SK-N-SH (cell line): ENCODE results near the gene TIAL1. TPM values are rescaled to one million over a fixed set of nuclear protein-coding genes. Genes with fewer than 3 reads are reported as not detected.

Experiments used
- CTCF ChIA-PET: fragments of 300-600, 350-600 bp; formaldehyde crosslinking; extraction: SDS; loops from one replicate; lab custom pipeline; 2021; lab: Yijun Ruan, JAX
- POLR2A ChIA-PET: fragments of 350-600 bp; sonication (Branson Sonifier 250); formaldehyde crosslinking; extraction: SDS; loops from one replicate; lab custom pipeline; 2020; ENCODE audit warnings: antibody characterized with exemption, inconsistent platforms; lab: Yijun Ruan, JAX
- DNase-seq: peaks from one replicate; pipeline ENCODE4 v3.0.0; 2012
- H2AFZ ChIP-seq: fragments of 200-600 bp; sonication (generic); 2 replicates; pipeline ENCODE4 v1.8.1; 2016; ENCODE audit warnings: antibody characterized with exemption, mild to moderate bottlenecking, low read depth
- H3F3A ChIP-seq: fragments of 200-600 bp; sonication (generic); replicated peaks from 2 replicates; pipeline ENCODE3; 2016; ENCODE audit warnings: antibody characterized with exemption, mild to moderate bottlenecking; ENCODE audit not compliant: insufficient read depth
- H3K27ac ChIP-seq, 2 experiments: fragments of 200-500 bp in 1 of 2; fragments of 200-600 bp in 1 of 2; sonication (Bioruptor generic) in 1 of 2; sonication (generic), shearing (Covaris generic) in 1 of 2; 2 replicates each; pipeline versions ENCODE4 v1.5.1 to v1.6.1; 2014 to 2016; ENCODE audit warnings: low read depth in 2 of 2, inconsistent platforms in 1 of 2, low read length in 1 of 2, mild to moderate bottlenecking in 1 of 2, mixed read lengths in 1 of 2
- H3K27me3 ChIP-seq: fragments of 200-600 bp; sonication (generic), shearing (Covaris generic); 2 replicates; pipeline ENCODE4 v1.6.1; 2016; ENCODE audit warnings: mixed run types; ENCODE audit not compliant: insufficient read depth
- H3K36me3 ChIP-seq, 2 experiments: fragments of 200-500 bp in 1 of 2; fragments of 200-600 bp in 1 of 2; sonication (Bioruptor generic) in 1 of 2; sonication (generic) in 1 of 2; replicated peaks in 1 of 2; 2 replicates each; pipeline versions ENCODE3 to v1.5.1; 2014 to 2016; ENCODE audit warnings: low read length in 1 of 2, mild to moderate bottlenecking in 1 of 2; ENCODE audit not compliant: insufficient read depth in 2 of 2, control insufficient read depth in 1 of 2
- H3K4me1 ChIP-seq, 2 experiments: fragments of 200-500 bp in 1 of 2; fragments of 200-600 bp in 1 of 2; sonication (Bioruptor generic) in 1 of 2; sonication (generic), shearing (Covaris generic) in 1 of 2; 2 replicates each; pipeline versions ENCODE4 v1.5.1 to v1.6.1; 2014 to 2016; ENCODE audit warnings: low read depth in 1 of 2, low read length in 1 of 2, mixed run types in 1 of 2; ENCODE audit not compliant: insufficient read depth in 2 of 2, control insufficient read depth in 1 of 2
- H3K4me2 ChIP-seq: fragments of 200-600 bp; sonication (generic), shearing (Covaris generic); 2 replicates; pipeline ENCODE4 v1.6.1; 2017; ENCODE audit warnings: mixed run types
- H3K4me3 ChIP-seq, 2 experiments: fragments of 200-500 bp in 1 of 2; fragments of 200-600 bp in 1 of 2; sonication (Bioruptor generic) in 1 of 2; sonication (generic), shearing (Covaris generic) in 1 of 2; 2 replicates each; pipeline versions ENCODE4 v1.5.1 to v1.8.1; 2014 to 2016; ENCODE audit warnings: low read depth in 2 of 2, inconsistent platforms in 1 of 2, low read length in 1 of 2, mild to moderate bottlenecking in 1 of 2, mixed read lengths in 1 of 2, moderate library complexity in 1 of 2
- H3K79me2 ChIP-seq: fragments of 200-600 bp; sonication (generic); 2 replicates; pipeline ENCODE4 v1.8.1; 2017; ENCODE audit warnings: mild to moderate bottlenecking; ENCODE audit not compliant: insufficient read depth
- H3K9ac ChIP-seq: fragments of 200-600 bp; sonication (generic); 2 replicates; pipeline ENCODE4 v1.6.1; 2017; ENCODE audit warnings: mixed run types
- H3K9me2 ChIP-seq: fragments of 200-600 bp; sonication (generic); 2 replicates; pipeline ENCODE4 v1.6.1; 2017; ENCODE audit warnings: mixed run types
- H3K9me3 ChIP-seq: fragments of 200-600 bp; sonication (generic); 2 replicates; pipeline ENCODE4 v1.6.1; 2017; ENCODE audit warnings: mixed run types, mild to moderate bottlenecking, moderate library complexity
- H4K20me1 ChIP-seq: fragments of 200-600 bp; sonication (generic); 2 replicates; pipeline ENCODE4 v1.6.1; 2017; ENCODE audit warnings: mild to moderate bottlenecking, mixed run types; ENCODE audit not compliant: insufficient read depth
- CTCF ChIP-seq: fragments of 200-600 bp; sonication (generic); IDR thresholded peaks from 2 replicates; pipeline ENCODE4 v1.6.1; 2017; ENCODE audit warnings: antibody characterized with exemption, mild to moderate bottlenecking, moderate library complexity
- EP300 ChIP-seq, 2 experiments: IDR thresholded peaks; 2 replicates each; pipeline versions ENCODE4 v1.4.0 to v1.6.1; 2012; ENCODE audit warnings: borderline replicate concordance in 1 of 2, low read depth in 1 of 2, low read length in 1 of 2
- EZH2phosphoT487 ChIP-seq: fragments of 200-600 bp; sonication (generic); IDR thresholded peaks from 2 replicates; pipeline ENCODE4 v1.6.1; 2017; ENCODE audit warnings: low read depth, mixed run types, mild to moderate bottlenecking, antibody characterized with exemption, moderate library complexity, borderline replicate concordance
- FOXJ3 ChIP-seq: sonication (generic); formaldehyde crosslinking; IDR thresholded peaks from 2 replicates; pipeline ENCODE4 v1.5.1; 2020; ENCODE audit warnings: mild to moderate bottlenecking, missing genetic modification reagents
- FOXM1 ChIP-seq: IDR thresholded peaks from 2 replicates; pipeline ENCODE4 v1.4.0; 2012; ENCODE audit warnings: low read depth, mild to moderate bottlenecking
- GATA2 ChIP-seq: sonication (generic); formaldehyde crosslinking; IDR thresholded peaks from 2 replicates; pipeline ENCODE4 v1.5.0; 2020; ENCODE audit warnings: mild to moderate bottlenecking, missing genetic modification reagents
- NRF1 ChIP-seq: IDR thresholded peaks from 2 replicates; pipeline ENCODE4 v1.6.1; 2012; ENCODE audit warnings: low read depth, mild to moderate bottlenecking, low read length
- POLR2AphosphoS5 ChIP-seq: IDR thresholded peaks from 2 replicates; pipeline ENCODE4 v1.6.1; 2012; ENCODE audit warnings: low read depth, low read length
- RAD21 ChIP-seq: IDR thresholded peaks from 2 replicates; pipeline ENCODE4 v1.6.1; 2012; ENCODE audit warnings: mild to moderate bottlenecking, low read length
- RCOR1 ChIP-seq: fragments of 150-350 bp; IDR thresholded peaks from 2 replicates; pipeline ENCODE4 v1.6.1; 2017; ENCODE audit warnings: antibody characterized with exemption, low read length
- RFX5 ChIP-seq: IDR thresholded peaks from 2 replicates; pipeline ENCODE4 v1.6.1; 2012; ENCODE audit warnings: mild to moderate bottlenecking, improper control_type of control experiment, low read length
- TCF12 ChIP-seq: IDR thresholded peaks from 2 replicates; pipeline ENCODE4 v1.4.0; 2012
- YY1 ChIP-seq: IDR thresholded peaks from 2 replicates; pipeline ENCODE4 v1.4.0; 2012; ENCODE audit warnings: low read depth, mild to moderate bottlenecking
- WGBS: methylation state at CpG from one replicate; pipeline ENCODE4 v1.1.6; 2017; ENCODE audit warnings: low lambda C conversion rate; 5-methylcytosine and 5-hydroxymethylcytosine counted together
- polyA plus RNA-seq, 3 experiments: library from polyadenylated mRNA; depleted of rRNA; stranded (reverse); fragments of >200 nt; gene quantifications; 2 replicates each; pipeline ENCODE4 v1.2.3, GENCODE V29; 2012
- TF ChIP-seq, protein P1 (sequence below): IDR thresholded peaks from 2 replicates; pipeline ENCODE4 v1.4.0; 2012; ENCODE audit warnings: low read depth, borderline replicate concordance

TIAL1 gene
- polyA plus RNA-seq, 1 of the 3 experiments (the other 2 are of a cell fraction) = 58.0 TPM

- H3K27ac ChIP-seq = peak overlapping the region; percentile 11 to 36; a peak in 2 of 4 replicates
- H3K9ac ChIP-seq = no peak overlapping the region
- no peak for DNase-seq
- H3K9me2 ChIP-seq = no peaks in the 10 kb centered on the region
- peaks cover 27% of the 10 kb centered on the region for H3F3A ChIP-seq
- H3K27me3 ChIP-seq = no peaks in the 10 kb centered on the region
- H3K4me2 ChIP-seq = no peak overlapping the region
- H3K36me3 ChIP-seq = peaks cover 2 to 3% of the 10 kb centered on the region in 2 experiments
- H3K4me3 ChIP-seq = no peak overlapping the region
- TF ChIP-seq CTCF (no peak; the same call in 1 of the 2 replicates), EP300 (IDR thresholded peaks at IDR 0.05; ENCODE audit: borderline replicate concordance in 1 of 2, low read depth in 1 of 2, low read length in 1 of 2) (no peak), TCF12 (no peak), EZH2phosphoT487 (no peak), NRF1 (no peak), YY1 (no peak), POLR2AphosphoS5 (no peak), RFX5 (no peak), FOXM1 (no peak), RAD21 (no peak), FOXJ3 (CRISPR knock-in tag) (no peak), GATA2 (CRISPR knock-in tag) (no peak), RCOR1 (no peak)
- TF ChIP-seq, protein P1, sequence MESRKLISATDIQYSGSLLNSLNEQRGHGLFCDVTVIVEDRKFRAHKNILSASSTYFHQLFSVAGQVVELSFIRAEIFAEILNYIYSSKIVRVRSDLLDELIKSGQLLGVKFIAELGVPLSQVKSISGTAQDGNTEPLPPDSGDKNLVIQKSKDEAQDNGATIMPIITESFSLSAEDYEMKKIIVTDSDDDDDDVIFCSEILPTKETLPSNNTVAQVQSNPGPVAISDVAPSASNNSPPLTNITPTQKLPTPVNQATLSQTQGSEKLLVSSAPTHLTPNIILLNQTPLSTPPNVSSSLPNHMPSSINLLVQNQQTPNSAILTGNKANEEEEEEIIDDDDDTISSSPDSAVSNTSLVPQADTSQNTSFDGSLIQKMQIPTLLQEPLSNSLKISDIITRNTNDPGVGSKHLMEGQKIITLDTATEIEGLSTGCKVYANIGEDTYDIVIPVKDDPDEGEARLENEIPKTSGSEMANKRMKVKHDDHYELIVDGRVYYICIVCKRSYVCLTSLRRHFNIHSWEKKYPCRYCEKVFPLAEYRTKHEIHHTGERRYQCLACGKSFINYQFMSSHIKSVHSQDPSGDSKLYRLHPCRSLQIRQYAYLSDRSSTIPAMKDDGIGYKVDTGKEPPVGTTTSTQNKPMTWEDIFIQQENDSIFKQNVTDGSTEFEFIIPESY = no peak
- H2AFZ ChIP-seq = no peak overlapping the region
- H4K20me1 ChIP-seq = no peaks in the 10 kb centered on the region
- peaks cover 38% of the 10 kb centered on the region for H3K79me2 ChIP-seq
- H3K9me3 ChIP-seq = no peaks in the 10 kb centered on the region
- ChIA-PET CTCF (interaction anchor here (0.6 to 3.6 kb wide), 4 partner anchors 16 to 400 kb away, joined by 3 to 17 read pairs (median 4); partner anchors contain the start of gene RGS10), POLR2A (no interaction called here)
- H3K4me1 ChIP-seq = peaks cover 9 to 16% of the 10 kb centered on the region in 2 experiments; a peak in 3 of 4 replicates
- 70% methylated on average over 13 of the region's 18 CpGs for WGBS
These were observed 69.9 kb downstream of the TIAL1 start for GRCh38 chr10:119526621-119527592.
